Effector memory CD4-positive, alpha-beta T cell (primary cell): ENCODE measurements around the gene CCDC88C.

Experiments
- DNase-seq, 3 donors: peaks; one replicate each; pipeline ENCODE4 v3.0.0-alpha.2; 2020
- H3K27ac ChIP-seq: 2 replicates; pipeline ENCODE4 v1.7.0; 2013; ENCODE audit warnings: mild to moderate bottlenecking, low read length, moderate library complexity; ENCODE audit not compliant: insufficient read depth, poor library complexity, severe bottlenecking
- H3K27me3 ChIP-seq: replicated peaks from 2 replicates; pipeline ENCODE4 v1.7.0; 2013; ENCODE audit warnings: mild to moderate bottlenecking, low read length; ENCODE audit not compliant: insufficient read depth, control insufficient read depth, poor library complexity, severe bottlenecking
- H3K36me3 ChIP-seq: 2 replicates; pipeline ENCODE4 v1.7.0; 2013; ENCODE audit warnings: mild to moderate bottlenecking, low read length, moderate library complexity; ENCODE audit not compliant: control insufficient read depth, insufficient read depth
- H3K4me1 ChIP-seq: 2 replicates; pipeline ENCODE4 v1.7.0; 2013; ENCODE audit warnings: low read length, mild to moderate bottlenecking; ENCODE audit not compliant: control insufficient read depth, insufficient read depth, poor library complexity, severe bottlenecking
- H3K4me3 ChIP-seq: 2 replicates; pipeline ENCODE4 v1.7.0; 2013; ENCODE audit warnings: low read length, low read depth, mild to moderate bottlenecking; ENCODE audit not compliant: insufficient read depth, poor library complexity, severe bottlenecking
- H3K9me3 ChIP-seq: 2 replicates; pipeline ENCODE4 v1.7.0; 2013; ENCODE audit warnings: mild to moderate bottlenecking, low read length, moderate library complexity; ENCODE audit not compliant: control insufficient read depth

CCDC88C gene

GRCh38 chr14:91243074-91243471 lies 174.5 kb downstream of the CCDC88C start:
- Histone ChIP-seq H3K9me3 (no peaks in the 10 kb centered on the region), H3K4me3 (peak overlapping the region; percentile 57), H3K4me1 (peaks cover 56% of the 10 kb centered on the region), H3K27ac (peak overlapping the region; percentile 96), H3K27me3 (no peaks in the 10 kb centered on the region), H3K36me3 (no peaks in the 10 kb centered on the region)
- DNase-seq = no peak

- no peaks in the 10 kb centered on the region for H3K27me3 ChIP-seq
- H3K27ac ChIP-seq = peak overlapping the region; percentile 96
- peaks cover 54% of the 10 kb centered on the region for H3K4me1 ChIP-seq
- H3K36me3 ChIP-seq = no peaks in the 10 kb centered on the region
- no peaks in the 10 kb centered on the region for H3K9me3 ChIP-seq
- H3K4me3 ChIP-seq = peak overlapping the region; percentile 57
- no peak for DNase-seq
Observed at GRCh38 chr14:91242635-91243034, 175.0 kb downstream of the CCDC88C start.

GRCh38 chr14:91241863-91242262 lies 175.8 kb downstream of the CCDC88C start:
- Histone ChIP-seq H3K36me3 (no peaks in the 10 kb centered on the region), H3K9me3 (no peaks in the 10 kb centered on the region), H3K4me1 (peaks cover 48% of the 10 kb centered on the region), H3K4me3 (peak overlapping the region; percentile 52), H3K27ac (peak overlapping the region; percentile 96), H3K27me3 (no peaks in the 10 kb centered on the region)
- DNase-seq = no peak

GRCh38 chr14:91238661-91239060 lies 179.0 kb downstream of the CCDC88C start:
- H3K27me3 ChIP-seq = no peaks in the 10 kb centered on the region
- peaks cover under 1% of the 10 kb centered on the region for H3K36me3 ChIP-seq
- H3K27ac ChIP-seq = peak overlapping the region; percentile 14
- DNase-seq = no peak
- H3K4me1 ChIP-seq = peaks cover 25% of the 10 kb centered on the region
- H3K9me3 ChIP-seq = no peaks in the 10 kb centered on the region
- H3K4me3 ChIP-seq = no peak overlapping the region

GRCh38 chr14:91238085-91238484 lies 179.5 kb downstream of the CCDC88C start:
- Histone ChIP-seq H3K36me3 (peaks cover 4% of the 10 kb centered on the region), H3K9me3 (no peaks in the 10 kb centered on the region), H3K4me1 (peaks cover 26% of the 10 kb centered on the region), H3K27ac (no peak overlapping the region), H3K27me3 (no peaks in the 10 kb centered on the region), H3K4me3 (no peak overlapping the region)
- DNase-seq = no peak

GRCh38 chr14:91237219-91237618 lies 180.4 kb downstream of the CCDC88C start:
- Histone ChIP-seq H3K9me3 (no peaks in the 10 kb centered on the region), H3K4me1 (peaks cover 28% of the 10 kb centered on the region), H3K4me3 (no peak overlapping the region), H3K36me3 (peaks cover 4% of the 10 kb centered on the region), H3K27ac (no peak overlapping the region), H3K27me3 (no peaks in the 10 kb centered on the region)
- no peak for DNase-seq

- Histone ChIP-seq H3K9me3 (no peaks in the 10 kb centered on the region), H3K27ac (no peak overlapping the region), H3K4me1 (peaks cover 35% of the 10 kb centered on the region), H3K4me3 (no peak overlapping the region), H3K36me3 (peaks cover 4% of the 10 kb centered on the region), H3K27me3 (no peaks in the 10 kb centered on the region)
- no peak for DNase-seq
Observed at GRCh38 chr14:91235841-91236240, 181.8 kb downstream of the CCDC88C start.

GRCh38 chr14:91234791-91235114 lies 182.9 kb downstream of the CCDC88C start:
- no peak for DNase-seq
- Histone ChIP-seq H3K4me1 (peaks cover 43% of the 10 kb centered on the region), H3K36me3 (peaks cover 4% of the 10 kb centered on the region), H3K27ac (no peak overlapping the region), H3K9me3 (no peaks in the 10 kb centered on the region), H3K27me3 (no peaks in the 10 kb centered on the region), H3K4me3 (no peak overlapping the region)

GRCh38 chr14:91233936-91234790 lies 183.5 kb downstream of the CCDC88C start:
- no peak overlapping the region for H3K4me3 ChIP-seq
- peaks cover 4% of the 10 kb centered on the region for H3K36me3 ChIP-seq
- H3K27me3 ChIP-seq = no peaks in the 10 kb centered on the region
- DNase-seq = no peak
- H3K27ac ChIP-seq = no peak overlapping the region
- no peaks in the 10 kb centered on the region for H3K9me3 ChIP-seq
- H3K4me1 ChIP-seq = peaks cover 49% of the 10 kb centered on the region

- peaks cover 64% of the 10 kb centered on the region for H3K4me1 ChIP-seq
- no peak for DNase-seq
- no peaks in the 10 kb centered on the region for H3K27me3 ChIP-seq
- H3K4me3 ChIP-seq = no peak overlapping the region
- peaks cover 4% of the 10 kb centered on the region for H3K36me3 ChIP-seq
- H3K27ac ChIP-seq = peak overlapping the region; percentile 89
- H3K9me3 ChIP-seq = no peaks in the 10 kb centered on the region
Observed at GRCh38 chr14:91232603-91233002, 185.0 kb downstream of the CCDC88C start.
